Measurements from ENCODE around the gene LRMDA. TPM values are rescaled to one million over a fixed set of nuclear protein-coding genes. Genes with fewer than 3 reads are reported as not detected.

Gene LRMDA
- total and polyA plus RNA-seq, 2 of the 13 experiments (the other 11 are each of a cell fraction or from before 2014, with no cell fraction given), result 13.4 to 22.0 TPM

DNA sequence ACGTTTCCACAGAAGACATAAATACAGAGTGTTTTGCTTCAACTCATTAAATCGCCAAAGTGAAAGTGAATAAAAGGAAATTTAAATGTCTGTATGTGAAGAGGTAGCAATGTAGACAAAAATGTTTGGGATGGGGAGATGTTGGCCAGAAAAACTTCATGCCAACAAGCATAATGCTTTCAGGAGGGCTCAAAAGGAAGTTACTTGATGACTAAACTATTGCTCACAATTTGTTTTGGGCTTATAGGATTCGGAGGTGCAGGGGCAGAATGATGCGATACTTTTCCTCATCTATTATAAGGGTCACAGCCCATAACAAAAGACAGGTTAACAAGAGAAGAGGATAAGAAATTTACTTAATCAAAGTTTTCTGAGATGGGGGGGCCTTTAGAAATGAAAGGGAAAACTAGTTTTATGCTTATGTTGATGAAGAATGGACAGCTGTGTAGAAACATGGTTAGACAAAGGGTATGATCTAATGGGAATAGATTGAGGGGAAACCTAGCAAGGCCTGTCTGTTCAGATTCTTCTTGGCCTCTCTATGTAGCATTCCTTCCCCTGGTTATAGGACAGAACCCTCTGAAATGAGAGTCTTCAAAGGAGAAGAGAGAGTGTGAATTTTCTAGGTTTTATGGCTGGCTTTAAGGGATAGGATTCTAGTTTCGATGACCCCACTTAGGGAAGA, 898.6 kb downstream of the LRMDA start:
- Histone ChIP-seq H3K79me2 (ENCODE audit: insufficient read depth, low read length) (no peaks in the 10 kb centered on the region), H3K9ac (ENCODE audit: insufficient read depth, low read depth, low read length) (no peak overlapping the region), H4K20me1 (ENCODE audit: insufficient read depth, low read length) (no peaks in the 10 kb centered on the region), H3K27me3 (ENCODE audit: control insufficient read depth in 1 of 2, insufficient read depth in 2 of 2, low read length in 2 of 2) (no peaks in the 10 kb centered on the region), H3K4me1 (ENCODE audit: insufficient read depth, low read length) (peaks cover 26% of the 10 kb centered on the region), H3K9me3 (ENCODE audit: low read length) (no peaks in the 10 kb centered on the region), H3K36me3 (replicated peaks in 1 of 2; ENCODE audit: control insufficient read depth in 1 of 2, insufficient read depth in 2 of 2, low read length in 2 of 2) (no peaks in the 10 kb centered on the region), H3K4me2 (ENCODE audit: low read depth, low read length) (no peak overlapping the region), H3K4me3 (replicated peaks in 1 of 3; ENCODE audit: insufficient read depth in 1 of 3, low read depth in 2 of 3, low read length in 3 of 3) (no peak overlapping the region), H3K27ac (ENCODE audit: extremely low read length, insufficient read depth, low read length) (no peak overlapping the region), H2AFZ (ENCODE audit: low read length) (no peak overlapping the region)
- ChIA-PET CTCF (ENCODE audit: low intra/inter-chr PET ratio, low total read pairs) (no interaction called here), POLR2A (no interaction called here)
- no TSS peak for BruUV-seq (replicated peaks)
- in situ Hi-C loops (cut with HindIII; ENCODE audit: extremely low pct_ligation_motif_present, low pct_unique_long_range_greater_than_20kb), result no loop called here
- DNase-seq (ENCODE audit: low spot score) (no peak), FAIRE-seq (no peak), ATAC-seq (no peak)
- 88% methylated on average over 5 of the region's 5 CpGs for WGBS (ENCODE audit: low lambda C conversion rate)
- intact Hi-C loops (cut with micrococcal nuclease; ENCODE audit: unreplicated experiment), result no loop called here
- TF ChIP-seq, protein P1, sequence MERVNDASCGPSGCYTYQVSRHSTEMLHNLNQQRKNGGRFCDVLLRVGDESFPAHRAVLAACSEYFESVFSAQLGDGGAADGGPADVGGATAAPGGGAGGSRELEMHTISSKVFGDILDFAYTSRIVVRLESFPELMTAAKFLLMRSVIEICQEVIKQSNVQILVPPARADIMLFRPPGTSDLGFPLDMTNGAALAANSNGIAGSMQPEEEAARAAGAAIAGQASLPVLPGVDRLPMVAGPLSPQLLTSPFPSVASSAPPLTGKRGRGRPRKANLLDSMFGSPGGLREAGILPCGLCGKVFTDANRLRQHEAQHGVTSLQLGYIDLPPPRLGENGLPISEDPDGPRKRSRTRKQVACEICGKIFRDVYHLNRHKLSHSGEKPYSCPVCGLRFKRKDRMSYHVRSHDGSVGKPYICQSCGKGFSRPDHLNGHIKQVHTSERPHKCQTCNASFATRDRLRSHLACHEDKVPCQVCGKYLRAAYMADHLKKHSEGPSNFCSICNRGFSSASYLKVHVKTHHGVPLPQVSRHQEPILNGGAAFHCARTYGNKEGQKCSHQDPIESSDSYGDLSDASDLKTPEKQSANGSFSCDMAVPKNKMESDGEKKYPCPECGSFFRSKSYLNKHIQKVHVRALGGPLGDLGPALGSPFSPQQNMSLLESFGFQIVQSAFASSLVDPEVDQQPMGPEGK (CRISPR knock-in tag; IDR thresholded peaks at IDR 0.05), result no peak
- TF ChIP-seq TBP (CRISPR knock-in tag; IDR thresholded peaks at IDR 0.05) (no peak), TRIM24 (CRISPR knock-in tag; IDR thresholded peaks at IDR 0.05) (no peak), AHR (CRISPR knock-in tag; IDR thresholded peaks at IDR 0.05) (no peak), ZNF446 (CRISPR knock-in tag; IDR thresholded peaks at IDR 0.05) (no peak), ZNF331 (CRISPR knock-in tag; IDR thresholded peaks at IDR 0.05) (no peak), NKX3-1 (CRISPR knock-in tag; IDR thresholded peaks at IDR 0.05) (no peak), ZBTB7A (CRISPR knock-in tag; IDR thresholded peaks at IDR 0.05) (no peak), GATA4 (IDR thresholded peaks at IDR 0.05; ENCODE audit: borderline replicate concordance, low read depth) (no peak), ZNF816 (CRISPR knock-in tag; IDR thresholded peaks at IDR 0.05; ENCODE audit: borderline replicate concordance) (no peak), MED13 (CRISPR knock-in tag; IDR thresholded peaks at IDR 0.05) (no peak), CCDC6 (CRISPR knock-in tag; IDR thresholded peaks at IDR 0.05) (no peak)
- TF ChIP-seq, protein P2, sequence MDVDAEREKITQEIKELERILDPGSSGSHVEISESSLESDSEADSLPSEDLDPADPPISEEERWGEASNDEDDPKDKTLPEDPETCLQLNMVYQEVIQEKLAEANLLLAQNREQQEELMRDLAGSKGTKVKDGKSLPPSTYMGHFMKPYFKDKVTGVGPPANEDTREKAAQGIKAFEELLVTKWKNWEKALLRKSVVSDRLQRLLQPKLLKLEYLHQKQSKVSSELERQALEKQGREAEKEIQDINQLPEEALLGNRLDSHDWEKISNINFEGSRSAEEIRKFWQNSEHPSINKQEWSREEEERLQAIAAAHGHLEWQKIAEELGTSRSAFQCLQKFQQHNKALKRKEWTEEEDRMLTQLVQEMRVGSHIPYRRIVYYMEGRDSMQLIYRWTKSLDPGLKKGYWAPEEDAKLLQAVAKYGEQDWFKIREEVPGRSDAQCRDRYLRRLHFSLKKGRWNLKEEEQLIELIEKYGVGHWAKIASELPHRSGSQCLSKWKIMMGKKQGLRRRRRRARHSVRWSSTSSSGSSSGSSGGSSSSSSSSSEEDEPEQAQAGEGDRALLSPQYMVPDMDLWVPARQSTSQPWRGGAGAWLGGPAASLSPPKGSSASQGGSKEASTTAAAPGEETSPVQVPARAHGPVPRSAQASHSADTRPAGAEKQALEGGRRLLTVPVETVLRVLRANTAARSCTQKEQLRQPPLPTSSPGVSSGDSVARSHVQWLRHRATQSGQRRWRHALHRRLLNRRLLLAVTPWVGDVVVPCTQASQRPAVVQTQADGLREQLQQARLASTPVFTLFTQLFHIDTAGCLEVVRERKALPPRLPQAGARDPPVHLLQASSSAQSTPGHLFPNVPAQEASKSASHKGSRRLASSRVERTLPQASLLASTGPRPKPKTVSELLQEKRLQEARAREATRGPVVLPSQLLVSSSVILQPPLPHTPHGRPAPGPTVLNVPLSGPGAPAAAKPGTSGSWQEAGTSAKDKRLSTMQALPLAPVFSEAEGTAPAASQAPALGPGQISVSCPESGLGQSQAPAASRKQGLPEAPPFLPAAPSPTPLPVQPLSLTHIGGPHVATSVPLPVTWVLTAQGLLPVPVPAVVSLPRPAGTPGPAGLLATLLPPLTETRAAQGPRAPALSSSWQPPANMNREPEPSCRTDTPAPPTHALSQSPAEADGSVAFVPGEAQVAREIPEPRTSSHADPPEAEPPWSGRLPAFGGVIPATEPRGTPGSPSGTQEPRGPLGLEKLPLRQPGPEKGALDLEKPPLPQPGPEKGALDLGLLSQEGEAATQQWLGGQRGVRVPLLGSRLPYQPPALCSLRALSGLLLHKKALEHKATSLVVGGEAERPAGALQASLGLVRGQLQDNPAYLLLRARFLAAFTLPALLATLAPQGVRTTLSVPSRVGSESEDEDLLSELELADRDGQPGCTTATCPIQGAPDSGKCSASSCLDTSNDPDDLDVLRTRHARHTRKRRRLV (CRISPR knock-in tag; IDR thresholded peaks at IDR 0.05), result no peak
- TF ChIP-seq, protein P3, sequence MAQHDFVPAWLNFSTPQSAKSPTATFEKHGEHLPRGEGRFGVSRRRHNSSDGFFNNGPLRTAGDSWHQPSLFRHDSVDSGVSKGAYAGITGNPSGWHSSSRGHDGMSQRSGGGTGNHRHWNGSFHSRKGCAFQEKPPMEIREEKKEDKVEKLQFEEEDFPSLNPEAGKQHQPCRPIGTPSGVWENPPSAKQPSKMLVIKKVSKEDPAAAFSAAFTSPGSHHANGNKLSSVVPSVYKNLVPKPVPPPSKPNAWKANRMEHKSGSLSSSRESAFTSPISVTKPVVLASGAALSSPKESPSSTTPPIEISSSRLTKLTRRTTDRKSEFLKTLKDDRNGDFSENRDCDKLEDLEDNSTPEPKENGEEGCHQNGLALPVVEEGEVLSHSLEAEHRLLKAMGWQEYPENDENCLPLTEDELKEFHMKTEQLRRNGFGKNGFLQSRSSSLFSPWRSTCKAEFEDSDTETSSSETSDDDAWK (CRISPR knock-in tag; IDR thresholded peaks at IDR 0.05), result no peak
- TF ChIP-seq, protein P4, sequence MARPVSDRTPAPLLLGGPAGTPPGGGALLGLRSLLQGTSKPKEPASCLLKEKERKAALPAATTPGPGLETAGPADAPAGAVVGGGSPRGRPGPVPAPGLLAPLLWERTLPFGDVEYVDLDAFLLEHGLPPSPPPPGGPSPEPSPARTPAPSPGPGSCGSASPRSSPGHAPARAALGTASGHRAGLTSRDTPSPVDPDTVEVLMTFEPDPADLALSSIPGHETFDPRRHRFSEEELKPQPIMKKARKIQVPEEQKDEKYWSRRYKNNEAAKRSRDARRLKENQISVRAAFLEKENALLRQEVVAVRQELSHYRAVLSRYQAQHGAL (CRISPR knock-in tag; IDR thresholded peaks at IDR 0.05; ENCODE audit: not compliant biosample characterization), result no peak

Measured in HepG2 (cell line).